ENCODE measurements around the gene CYYR1. TPM values are rescaled to one million over a fixed set of nuclear protein-coding genes. Genes with fewer than 3 reads are reported as not detected.
A peak's percentile ranks its signal among the peaks of the same experiment; 100 is the strongest.

Gene CYYR1
- total and polyA plus RNA-seq, 2 donors (not counting 3 experiments of a cell fraction or from before 2014, with no cell fraction given) = 13.2 to 25.7 TPM

- no peaks in the 10 kb centered on the region for H3K9me1 ChIP-seq (replicated peaks; ENCODE audit: control insufficient read depth, extremely low read depth, insufficient read depth, low read length)
- no peak for TF ChIP-seq CTCF (IDR thresholded peaks at IDR 0.05; ENCODE audit: extremely low read depth in 1 of 2, insufficient read depth in 1 of 2, low read depth in 1 of 2, low read length in 2 of 2)
- TF ChIP-seq JUN (IDR thresholded peaks at IDR 0.05; ENCODE audit: borderline replicate concordance, insufficient read depth, insufficient read length, low read depth) = no peak
- TF ChIP-seq POLR2A (IDR thresholded peaks at IDR 0.05; ENCODE audit: low read depth, low read length) = no peak
- TF ChIP-seq GATA2 (IDR thresholded peaks at IDR 0.05; ENCODE audit: insufficient read depth, insufficient read length, low read depth, low read length) = no peak
- TF ChIP-seq FOS (IDR thresholded peaks at IDR 0.05; ENCODE audit: borderline replicate concordance, insufficient read depth, low read length) = no peak
- TF ChIP-seq MAX (IDR thresholded peaks at IDR 0.05; ENCODE audit: insufficient read depth, insufficient read length) = no peak
- no peak for TF ChIP-seq POLR2AphosphoS5 (IDR thresholded peaks at IDR 0.05; ENCODE audit: insufficient read depth, low read depth, low read length)
- TF ChIP-seq MYC (IDR thresholded peaks at IDR 0.05; ENCODE audit: low read depth, low read length) = no peak
- TF ChIP-seq EZH2 (IDR thresholded peaks at IDR 0.05; ENCODE audit: borderline replicate concordance, low read depth, low read length, severe bottlenecking) = no peak
- H3K36me3 ChIP-seq (ENCODE audit: control insufficient read depth in 2 of 2, extremely low read depth in 1 of 2, insufficient read depth in 2 of 2, low read length in 2 of 2) = peaks cover 1 to 6% of the 10 kb centered on the region in 2 experiments
- no peak overlapping the region for H3K4me2 ChIP-seq (ENCODE audit: insufficient read depth, low read length)
- BruUV-seq (replicated peaks) = no TSS peak
- H2AFZ ChIP-seq (ENCODE audit: low read depth, low read length) = no peak overlapping the region
- POLR2A ChIA-PET = no interaction called here
- no peak overlapping the region for H3K27ac ChIP-seq (ENCODE audit: insufficient read depth, low read depth, low read length)
- no peak for DNase-seq (ENCODE audit: low read depth, low spot score)
- no peaks in the 10 kb centered on the region for H3K9me3 ChIP-seq (replicated peaks; ENCODE audit: control insufficient read depth, insufficient read depth, low read length)
- no peaks in the 10 kb centered on the region for H3K4me1 ChIP-seq (ENCODE audit: control insufficient read depth, extremely low read depth, insufficient read depth, low read length)
- no peaks in the 10 kb centered on the region for H3K27me3 ChIP-seq (ENCODE audit: control insufficient read depth in 2 of 2, insufficient read depth in 2 of 2, low read length in 2 of 2)
- CTCF ChIA-PET = no interaction called here
- no peaks in the 10 kb centered on the region for H3K79me2 ChIP-seq (ENCODE audit: control insufficient read depth, insufficient read depth, low read length)
- no peak overlapping the region for H3K4me3 ChIP-seq (replicated peaks in 1 of 3; ENCODE audit: insufficient read depth in 1 of 3, low read depth in 1 of 3, low read length in 3 of 3)
- H3K9ac ChIP-seq (replicated peaks; ENCODE audit: extremely low read depth, insufficient read depth, low read length) = no peak overlapping the region
- dilution Hi-C loops (cut with MboI; ENCODE audit: extremely low pct_ligation_motif_present, low sequenced_read_pairs) = no loop called here
- H4K20me1 ChIP-seq (replicated peaks; ENCODE audit: control insufficient read depth, extremely low read depth, insufficient read depth, low read length) = no peaks in the 10 kb centered on the region
- peak; percentile 12 for FAIRE-seq
- intact Hi-C loops (cut with micrococcal nuclease) = no loop called here
Observed at GRCh38 chr21:26557106-26557505, 16.0 kb downstream of the CYYR1 start.

All from endothelial cell of umbilical vein (primary cell).